Central memory CD8-positive, alpha-beta T cell (primary cell): ENCODE results near the gene MCFD2.
"Not testable (repeated sequence)": the region's sequence is repeated elsewhere in the genome, so short reads cannot be mapped to it uniquely, and the experiment has no call there.

ENCODE experiments used
- ATAC-seq: fragments of 150-1000 bp; cut with Tn5 transposase; replicated peaks from 2 replicates; pipeline ENCODE4 v1.10.0; 2022; ENCODE audit warnings: mild to moderate bottlenecking, moderate FRiP score, moderate number of reproducible peaks; ENCODE audit not compliant: poor library complexity, severe bottlenecking; ENCODE audit errors: extremely low read depth
- DNase-seq, 2 donors: peaks; one replicate each; pipeline ENCODE4 v3.0.0; 2021; ENCODE audit warnings: low spot score in 2 of 2
- H3K27ac Mint-ChIP-seq: one replicate; pipeline ENCODE4 v1.8.0; 2022; ENCODE audit warnings: low read depth, mild to moderate bottlenecking, moderate library complexity, mixed read lengths
- H3K27me3 Mint-ChIP-seq: one replicate; pipeline ENCODE4 v1.8.0; 2022; ENCODE audit warnings: mixed read lengths
- H3K36me3 Mint-ChIP-seq: one replicate; pipeline ENCODE4 v1.8.0; 2022; ENCODE audit warnings: mild to moderate bottlenecking, moderate library complexity, mixed read lengths; ENCODE audit not compliant: insufficient read depth
- H3K4me1 Mint-ChIP-seq: one replicate; pipeline ENCODE4 v1.8.0; 2022; ENCODE audit warnings: mixed read lengths
- H3K4me3 Mint-ChIP-seq: one replicate; pipeline ENCODE4 v1.8.0; 2022; ENCODE audit warnings: mild to moderate bottlenecking, moderate library complexity, mixed read lengths
- H3K9me3 Mint-ChIP-seq: one replicate; pipeline ENCODE4 v1.8.0; 2022; ENCODE audit warnings: mixed read lengths

The MCFD2 gene

GRCh38 chr2:46887028-46887885, 28.3 kb downstream of the MCFD2 start:
- no peak for DNase-seq
- no peak overlapping the region for H3K4me3 Mint-ChIP-seq
- ATAC-seq = no peak
- H3K4me1 Mint-ChIP-seq = no peaks in the 10 kb centered on the region
- H3K27me3 Mint-ChIP-seq = peaks cover 18% of the 10 kb centered on the region
- H3K9me3 Mint-ChIP-seq = no peaks in the 10 kb centered on the region
- H3K27ac Mint-ChIP-seq = no peak overlapping the region
- no peaks in the 10 kb centered on the region for H3K36me3 Mint-ChIP-seq

GRCh38 chr2:46886268-46887027, 29.2 kb downstream of the MCFD2 start:
- H3K27ac Mint-ChIP-seq = no peak overlapping the region
- DNase-seq (no peak), ATAC-seq (no peak)
- H3K4me3 Mint-ChIP-seq = no peak overlapping the region
- no peaks in the 10 kb centered on the region for H3K4me1 Mint-ChIP-seq
- H3K27me3 Mint-ChIP-seq = peaks cover 18% of the 10 kb centered on the region
- no peaks in the 10 kb centered on the region for H3K9me3 Mint-ChIP-seq
- no peaks in the 10 kb centered on the region for H3K36me3 Mint-ChIP-seq

- H3K27me3 Mint-ChIP-seq = peaks cover 18% of the 10 kb centered on the region
- ATAC-seq = no peak
- no peaks in the 10 kb centered on the region for H3K9me3 Mint-ChIP-seq
- H3K27ac Mint-ChIP-seq = no peak overlapping the region
- DNase-seq = no peak
- H3K36me3 Mint-ChIP-seq = no peaks in the 10 kb centered on the region
- H3K4me1 Mint-ChIP-seq = no peaks in the 10 kb centered on the region
- H3K4me3 Mint-ChIP-seq = no peak overlapping the region
Measured at GRCh38 chr2:46885376-46885775, 30.2 kb downstream of the MCFD2 start.

- peaks cover 5% of the 10 kb centered on the region for H3K27me3 Mint-ChIP-seq
- DNase-seq (no peak), ATAC-seq (no peak)
- no peak overlapping the region for H3K27ac Mint-ChIP-seq
- no peak overlapping the region for H3K4me3 Mint-ChIP-seq
- no peaks in the 10 kb centered on the region for H3K9me3 Mint-ChIP-seq
- no peaks in the 10 kb centered on the region for H3K36me3 Mint-ChIP-seq
- H3K4me1 Mint-ChIP-seq = no peaks in the 10 kb centered on the region
Measured at GRCh38 chr2:46879511-46879910, 36.1 kb downstream of the MCFD2 start.

GRCh38 chr2:46878886-46879285, 36.7 kb downstream of the MCFD2 start:
- Mint-ChIP-seq H3K4me1 (no peaks in the 10 kb centered on the region), H3K27ac (no peak overlapping the region), H3K9me3 (no peaks in the 10 kb centered on the region), H3K27me3 (no peaks in the 10 kb centered on the region), H3K4me3 (no peak overlapping the region), H3K36me3 (no peaks in the 10 kb centered on the region)
- ATAC-seq (no peak), DNase-seq (no peak)

- H3K36me3 Mint-ChIP-seq = no peaks in the 10 kb centered on the region
- no peak overlapping the region for H3K4me3 Mint-ChIP-seq
- DNase-seq (no peak), ATAC-seq (no peak)
- H3K4me1 Mint-ChIP-seq = no peaks in the 10 kb centered on the region
- H3K27me3 Mint-ChIP-seq = no peaks in the 10 kb centered on the region
- no peak overlapping the region for H3K27ac Mint-ChIP-seq
- no peaks in the 10 kb centered on the region for H3K9me3 Mint-ChIP-seq
Measured at GRCh38 chr2:46878240-46878877, 37.2 kb downstream of the MCFD2 start.

GRCh38 chr2:46877619-46878113, 37.9 kb downstream of the MCFD2 start:
- Mint-ChIP-seq H3K27ac (no peak overlapping the region), H3K36me3 (no peaks in the 10 kb centered on the region), H3K4me3 (no peak overlapping the region), H3K4me1 (no peaks in the 10 kb centered on the region), H3K27me3 (no peaks in the 10 kb centered on the region), H3K9me3 (no peaks in the 10 kb centered on the region)
- DNase-seq (no peak), ATAC-seq (no peak)

GRCh38 chr2:46876741-46877384, 38.7 kb downstream of the MCFD2 start:
- Mint-ChIP-seq H3K27me3 (peaks cover 6% of the 10 kb centered on the region), H3K36me3 (no peaks in the 10 kb centered on the region), H3K4me3 (no peak overlapping the region), H3K4me1 (no peaks in the 10 kb centered on the region), H3K27ac (no peak overlapping the region), H3K9me3 (no peaks in the 10 kb centered on the region)
- DNase-seq (no peak), ATAC-seq (no peak)

GRCh38 chr2:46875962-46876689, 39.5 kb downstream of the MCFD2 start:
- H3K36me3 Mint-ChIP-seq, H3K4me1 Mint-ChIP-seq, H3K9me3 Mint-ChIP-seq, H3K4me3 Mint-ChIP-seq, DNase-seq, H3K27ac Mint-ChIP-seq, ATAC-seq: not testable (repeated sequence)
- peaks cover 13% of the 10 kb centered on the region for H3K27me3 Mint-ChIP-seq

GRCh38 chr2:46875226-46875899, 40.2 kb downstream of the MCFD2 start:
- DNase-seq = no peak
- Mint-ChIP-seq H3K27me3 (peaks cover 21% of the 10 kb centered on the region), H3K36me3 (no peaks in the 10 kb centered on the region), H3K4me3 (no peak overlapping the region), H3K4me1 (no peaks in the 10 kb centered on the region), H3K9me3 (no peaks in the 10 kb centered on the region), H3K27ac (no peak overlapping the region)
- ATAC-seq = no peak

- Mint-ChIP-seq H3K9me3 (no peaks in the 10 kb centered on the region), H3K4me3 (no peak overlapping the region), H3K36me3 (no peaks in the 10 kb centered on the region), H3K27ac (no peak overlapping the region), H3K27me3 (peaks cover 30% of the 10 kb centered on the region), H3K4me1 (no peaks in the 10 kb centered on the region)
- ATAC-seq (no peak), DNase-seq (no peak)
Measured at GRCh38 chr2:46874236-46874929, 41.2 kb downstream of the MCFD2 start.
